Measurements from ENCODE around the gene ARHGEF6. TPM values are rescaled to one million over a fixed set of nuclear protein-coding genes. Genes with fewer than 3 reads are reported as not detected.
"Not testable (repeated sequence)": the region's sequence is repeated elsewhere in the genome, so short reads cannot be mapped to it uniquely, and the experiment has no call there.

The ARHGEF6 gene
- total RNA-seq, 1 experiment from 2014 or later, result 2.7 TPM

DNA sequence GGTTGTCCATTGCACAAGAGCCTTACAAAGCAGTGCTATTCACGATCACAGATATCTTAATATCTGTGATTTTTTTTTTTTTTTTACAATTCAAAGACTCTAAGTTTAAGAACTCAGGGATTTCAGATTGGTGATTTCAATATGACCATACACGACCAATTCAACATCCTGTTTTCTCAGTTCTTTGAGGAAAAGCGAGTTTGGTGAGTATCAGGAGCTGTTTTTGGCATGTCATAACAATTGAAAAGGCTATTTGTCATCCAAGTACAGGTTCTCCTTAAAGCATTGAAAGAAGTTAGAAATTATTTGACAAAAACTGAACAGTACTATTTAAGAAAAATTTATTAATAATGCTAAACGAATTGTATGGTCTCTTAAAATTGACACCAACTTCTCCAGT, 9.1 kb upstream of the ARHGEF6 start:
- DNase-seq (ENCODE audit: extremely low read depth, low read depth), result no peak

DNA sequence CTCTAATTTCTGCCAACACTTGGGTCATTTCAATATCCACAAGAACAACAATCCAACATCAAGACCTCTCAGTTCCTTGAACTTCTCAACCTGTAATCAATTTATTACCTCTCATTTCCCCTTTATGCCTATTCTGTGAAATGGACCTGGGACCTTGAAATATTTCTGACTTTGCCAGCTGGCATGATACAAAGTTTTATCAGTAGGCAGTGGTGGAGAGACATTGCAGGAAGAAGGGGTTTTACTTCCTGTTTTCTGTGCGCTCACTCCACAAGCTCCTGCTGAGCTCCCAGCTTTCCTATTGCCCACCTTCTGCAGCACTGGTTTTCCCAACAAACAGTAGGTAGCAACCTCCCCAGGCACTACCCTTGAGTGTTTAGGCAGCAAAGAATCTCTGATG, 3.5 kb upstream of the ARHGEF6 start:
- DNase-seq (ENCODE audit: extremely low read depth, low read depth), result no peak

DNA sequence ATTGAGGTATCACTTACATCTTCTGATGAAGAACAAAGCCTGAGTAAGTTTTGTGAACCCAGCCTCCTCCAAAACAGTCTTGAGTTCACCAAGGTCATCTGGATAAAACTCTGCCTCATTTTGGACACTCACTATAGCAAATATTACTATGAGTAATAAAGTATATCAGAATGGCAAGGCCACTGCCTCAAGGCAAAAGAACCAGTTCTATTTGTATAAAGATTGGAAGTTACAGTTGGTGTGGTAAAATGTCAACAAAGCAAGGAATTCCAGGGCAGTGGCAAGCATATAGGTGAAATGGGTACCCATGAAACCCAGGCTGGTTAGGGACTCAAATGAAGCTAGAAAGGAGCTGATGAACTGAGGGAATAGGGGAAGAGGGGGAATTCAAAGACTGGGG, 2.4 kb upstream of the ARHGEF6 start:
- DNase-seq (ENCODE audit: extremely low read depth, low read depth), result no peak

DNA sequence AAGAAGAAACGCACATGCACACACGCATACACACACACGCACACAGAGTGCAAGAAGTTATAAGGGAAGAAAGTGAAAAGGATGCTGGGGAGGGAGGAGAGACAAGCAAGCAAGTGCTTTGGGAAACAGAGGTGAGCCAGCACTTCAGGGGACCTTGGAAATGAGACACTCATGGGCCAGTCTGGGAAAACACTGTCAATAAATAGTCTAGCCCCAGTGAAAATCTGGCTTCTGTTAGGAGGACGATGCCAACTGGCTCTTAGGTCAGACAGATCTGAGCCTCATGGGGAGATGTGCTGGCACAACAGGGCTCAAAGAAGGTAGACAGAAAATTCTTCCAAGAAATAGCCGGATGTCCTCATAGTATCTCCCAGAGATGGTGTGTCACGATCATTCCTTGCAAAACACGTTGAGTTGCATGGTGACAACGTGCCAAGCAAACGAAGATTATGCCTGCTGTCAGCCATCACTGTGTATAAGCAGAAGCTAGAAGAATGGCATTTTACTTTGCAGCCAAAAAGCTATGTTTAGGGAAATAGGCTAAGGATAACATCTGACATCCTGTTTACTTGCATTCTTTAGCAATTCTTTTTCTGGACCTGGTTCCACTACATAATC, 557 bp upstream of the ARHGEF6 start:
- no peak for DNase-seq (ENCODE audit: extremely low read depth, low read depth)

DNA sequence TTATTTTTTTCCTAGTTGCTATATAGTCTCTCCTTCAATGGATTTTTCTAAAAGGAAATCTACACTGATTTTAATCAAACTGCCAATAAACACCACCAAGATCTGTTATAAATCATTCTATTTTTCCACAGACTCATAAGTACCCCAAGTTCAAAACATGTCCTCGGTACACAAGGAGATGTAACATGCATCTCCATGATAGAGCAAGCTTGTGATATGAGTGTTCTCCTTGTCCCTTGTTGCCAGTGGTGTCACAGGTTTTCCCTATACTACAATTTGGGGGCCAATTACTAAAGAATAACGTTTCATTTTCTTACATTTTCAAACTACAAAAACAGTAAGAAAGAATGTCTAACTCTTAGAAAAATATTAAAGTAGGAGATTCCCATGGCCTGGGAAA, 491 bp downstream of the ARHGEF6 start:
- no peak for DNase-seq (ENCODE audit: extremely low read depth, low read depth)

DNA sequence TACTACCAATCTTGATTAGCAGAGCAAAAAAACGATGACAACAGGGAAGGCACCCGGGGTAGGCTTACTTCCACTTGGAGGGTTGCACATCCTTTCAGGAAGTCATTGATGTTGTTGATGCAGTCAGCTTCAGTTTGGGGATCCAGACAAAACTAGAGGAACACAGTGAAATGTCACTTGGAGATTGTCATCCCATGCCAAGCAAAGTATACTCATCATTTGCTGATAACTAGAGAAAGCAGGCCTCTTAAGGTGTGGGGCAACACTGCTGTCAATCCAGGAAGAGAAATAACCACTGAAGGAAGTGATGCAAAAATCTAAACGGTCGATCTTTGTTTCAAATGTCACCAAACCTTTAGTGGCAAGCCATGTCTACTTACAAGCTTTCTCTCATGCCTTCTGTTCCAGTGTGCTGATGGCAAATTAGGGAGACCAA, 1.4 kb downstream of the ARHGEF6 start:
- DNase-seq (ENCODE audit: extremely low read depth, low read depth), result no peak

DNA sequence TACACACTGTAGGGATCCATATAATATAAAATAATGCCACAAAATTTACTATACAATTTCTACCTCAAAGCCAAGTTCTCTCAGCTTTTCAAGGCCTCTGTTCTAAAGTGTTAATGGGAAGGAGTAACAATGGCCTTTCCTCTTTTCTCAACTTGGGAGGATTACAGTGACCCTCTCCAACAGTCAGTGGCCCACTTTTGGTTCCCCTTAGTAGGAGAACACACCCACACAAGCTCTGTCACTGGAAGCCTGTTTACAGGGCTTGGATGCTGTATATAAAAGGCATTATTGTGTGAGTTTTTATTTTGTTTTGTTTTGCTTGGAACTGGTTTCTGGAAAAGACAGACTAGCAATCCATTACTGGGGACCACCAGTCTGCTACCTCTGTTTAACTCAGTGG, 1.8 kb downstream of the ARHGEF6 start:
- no peak for DNase-seq (ENCODE audit: extremely low read depth, low read depth)

DNA sequence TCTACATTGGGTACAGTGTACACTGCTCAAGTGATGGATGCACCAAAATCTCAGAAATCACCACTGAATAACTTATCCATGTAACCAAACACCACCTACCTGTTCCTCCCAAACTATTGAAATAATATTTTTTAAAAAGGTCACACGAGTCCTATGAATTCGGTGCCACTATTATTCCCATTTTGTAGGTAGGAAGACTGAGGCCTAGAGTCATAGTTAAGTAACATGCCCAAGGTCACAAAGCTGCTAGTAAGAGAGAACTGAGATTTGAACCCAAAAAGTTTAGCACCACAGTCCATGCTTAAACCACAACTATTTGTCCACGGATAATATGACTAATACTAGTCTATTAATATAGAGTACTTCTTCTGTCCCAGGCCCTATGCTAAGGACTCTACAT, 2.7 kb downstream of the ARHGEF6 start:
- no peak for DNase-seq (ENCODE audit: extremely low read depth, low read depth)

DNA sequence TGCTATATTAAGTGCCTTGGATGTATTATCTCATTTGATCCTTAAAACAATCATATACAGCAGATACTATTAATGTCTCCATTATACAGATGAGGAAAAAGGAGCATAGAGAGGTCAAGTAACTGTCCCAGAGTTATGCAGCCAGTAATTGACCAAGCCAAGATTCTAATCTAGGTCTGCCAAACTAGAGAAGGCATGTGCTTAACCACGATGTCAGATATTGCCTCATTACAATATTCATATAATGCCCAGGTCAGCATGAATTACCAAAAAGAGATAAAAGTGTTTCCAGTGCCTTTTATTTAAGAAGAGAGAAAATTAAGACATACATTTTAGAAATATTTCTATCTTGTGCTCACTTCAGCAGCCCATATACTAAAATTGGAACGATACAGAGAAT, 7.1 kb downstream of the ARHGEF6 start:
- DNase-seq (ENCODE audit: extremely low read depth, low read depth), result no peak

DNA sequence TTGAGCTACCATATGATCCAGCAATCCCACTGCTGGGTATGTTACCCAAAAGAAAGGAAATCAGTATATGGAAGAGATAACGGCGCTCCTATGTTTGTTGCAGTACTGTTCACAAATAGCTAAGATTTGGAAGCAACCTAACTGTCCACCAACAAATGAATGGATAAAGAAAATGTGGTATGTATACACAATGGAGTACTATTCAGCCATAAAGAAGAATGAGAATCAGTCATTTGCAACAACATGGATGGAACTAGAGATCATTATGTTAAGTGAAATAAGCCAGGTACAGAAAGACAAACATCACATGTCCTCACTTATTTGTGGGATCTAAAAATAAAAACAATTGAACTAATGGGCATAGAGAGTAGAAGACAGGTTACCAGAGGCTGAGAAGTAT, 8.9 kb downstream of the ARHGEF6 start:
- DNase-seq (ENCODE audit: extremely low read depth, low read depth), result not testable (repeated sequence)

DNA sequence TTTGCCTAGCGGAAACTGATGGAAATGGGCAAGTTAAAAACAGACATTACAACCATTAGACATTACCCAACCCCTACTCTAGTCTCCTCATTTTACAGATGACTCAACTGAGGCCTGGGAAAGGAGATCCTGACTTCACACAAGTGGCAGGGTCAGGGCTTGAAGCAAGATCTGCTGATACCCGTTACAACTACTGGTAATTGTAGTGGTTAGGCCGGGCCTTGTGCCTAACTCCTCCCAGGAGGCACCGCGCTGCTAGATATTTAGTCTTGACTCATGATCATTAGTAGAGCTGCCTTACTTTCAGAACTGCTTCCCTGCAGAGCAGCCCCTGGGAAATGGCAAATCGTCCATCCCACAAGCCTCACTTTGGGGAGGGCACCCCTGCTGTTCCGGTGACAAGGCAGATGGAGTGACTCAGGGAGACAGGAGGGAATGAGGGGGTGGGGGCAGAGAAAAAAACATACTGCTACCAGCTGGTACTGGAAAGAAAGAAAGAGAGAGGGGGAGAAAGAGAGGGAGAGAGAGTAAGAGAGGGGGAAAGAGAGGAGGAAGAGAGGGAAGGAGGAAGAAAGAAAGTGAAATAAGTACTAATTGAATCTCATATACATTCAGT, 12.2 kb downstream of the ARHGEF6 start:
- no peak for DNase-seq (ENCODE audit: extremely low read depth, low read depth)

DNA sequence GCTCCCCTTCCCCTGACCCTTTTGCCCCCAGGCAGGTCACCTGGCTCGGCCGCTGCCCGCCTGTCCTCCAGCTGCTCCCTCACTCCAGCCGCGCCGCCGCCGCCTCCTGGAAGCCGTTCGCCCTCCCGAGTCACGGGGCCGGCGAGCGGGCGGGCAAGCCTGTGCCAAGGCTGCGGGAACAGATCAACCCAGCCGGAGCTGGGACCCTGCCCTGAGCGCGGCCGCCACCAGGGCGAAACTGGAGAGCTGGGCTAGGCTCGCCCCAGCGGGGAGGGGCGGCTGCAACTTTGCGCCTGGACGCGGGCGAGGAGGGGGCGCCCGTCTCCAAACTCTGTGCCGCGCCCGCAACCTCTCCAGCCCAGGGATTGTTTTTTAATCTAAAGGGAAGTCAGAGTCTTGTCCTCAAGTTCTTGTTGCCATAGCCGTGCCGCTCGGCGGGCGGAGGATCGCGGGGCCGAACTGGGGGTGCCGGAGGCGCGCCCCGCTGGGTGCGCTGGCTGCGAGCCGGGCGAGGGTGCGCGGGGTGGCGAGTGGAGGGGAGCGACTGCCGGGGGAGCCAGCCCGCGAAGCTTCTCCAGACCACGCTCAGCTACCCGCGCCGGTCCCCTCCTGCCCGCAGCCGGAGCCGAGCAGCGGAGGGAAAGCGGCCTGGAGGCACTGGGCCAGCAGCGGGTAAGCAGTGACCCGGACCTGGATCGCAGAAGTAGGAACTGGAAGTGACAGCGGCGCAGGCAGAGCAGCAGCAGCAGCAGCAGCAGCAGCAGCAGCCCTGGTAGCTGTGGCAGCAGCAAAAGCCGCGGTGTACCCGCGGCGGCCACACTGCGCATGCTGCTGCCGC, 13.4 kb downstream of the ARHGEF6 start:
- peak; percentile 48 for DNase-seq (ENCODE audit: extremely low read depth, low read depth)

DNA sequence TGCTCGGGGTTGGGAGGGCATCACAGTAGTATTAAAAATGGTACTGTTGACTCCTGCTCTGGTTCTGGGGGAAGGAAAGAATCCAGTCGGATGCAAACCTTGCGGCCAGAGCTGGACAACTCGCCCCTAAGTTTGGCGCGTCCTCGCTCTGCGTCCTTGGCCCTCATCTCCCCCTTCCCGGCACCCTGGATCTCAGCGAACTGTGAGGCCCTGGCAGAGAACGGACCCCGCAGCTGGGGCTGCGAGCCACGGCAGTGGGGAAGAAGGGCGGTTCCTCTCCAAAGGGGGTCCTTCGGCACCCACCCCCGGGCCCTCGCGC, 14.0 kb downstream of the ARHGEF6 start:
- no peak for DNase-seq (ENCODE audit: extremely low read depth, low read depth)

DNA sequence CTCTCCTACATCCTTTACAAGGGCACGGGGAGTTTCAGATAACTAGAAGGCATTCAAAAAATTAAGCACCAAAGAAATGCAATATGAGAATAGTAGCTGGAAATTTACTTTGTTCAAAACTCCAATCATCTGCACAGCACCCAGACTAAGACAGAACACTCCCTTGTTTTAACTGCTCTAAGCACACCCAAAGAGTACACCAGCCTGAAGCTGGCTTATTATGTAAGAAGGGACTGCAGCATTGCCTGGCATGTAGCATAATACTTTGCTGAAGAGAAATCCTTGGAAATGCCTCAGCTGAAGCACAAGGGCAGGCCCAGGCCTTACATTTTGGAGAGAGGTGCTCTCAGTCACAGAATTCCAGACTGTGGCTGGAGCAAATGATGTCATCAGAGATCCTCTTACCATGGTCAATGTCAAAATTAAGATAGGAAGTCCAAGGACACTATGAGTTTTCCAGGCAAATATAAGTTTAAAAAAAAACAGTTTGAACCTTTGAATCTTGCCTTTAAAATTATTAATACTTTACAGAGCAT, 14.8 kb downstream of the ARHGEF6 start:
- no peak for DNase-seq (ENCODE audit: extremely low read depth, low read depth)

DNA sequence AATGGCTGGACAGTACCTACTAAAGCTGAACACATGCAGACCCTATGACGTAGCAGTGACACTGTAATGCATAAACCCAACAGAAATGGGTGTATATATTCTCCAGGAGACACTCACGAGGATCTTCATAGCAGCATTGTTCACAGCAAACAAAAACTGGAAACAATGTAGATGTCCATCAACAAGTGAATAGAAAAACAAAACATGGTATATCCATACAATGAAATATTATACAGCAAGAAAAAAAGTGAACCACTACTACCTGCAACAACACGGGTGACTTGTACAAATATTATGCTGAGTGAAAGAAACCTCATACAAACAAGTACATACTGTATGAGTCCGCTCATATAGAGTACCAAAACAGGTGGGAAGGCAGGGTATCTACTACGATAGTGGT, 16.5 kb downstream of the ARHGEF6 start:
- DNase-seq (ENCODE audit: extremely low read depth, low read depth), result no peak

DNA sequence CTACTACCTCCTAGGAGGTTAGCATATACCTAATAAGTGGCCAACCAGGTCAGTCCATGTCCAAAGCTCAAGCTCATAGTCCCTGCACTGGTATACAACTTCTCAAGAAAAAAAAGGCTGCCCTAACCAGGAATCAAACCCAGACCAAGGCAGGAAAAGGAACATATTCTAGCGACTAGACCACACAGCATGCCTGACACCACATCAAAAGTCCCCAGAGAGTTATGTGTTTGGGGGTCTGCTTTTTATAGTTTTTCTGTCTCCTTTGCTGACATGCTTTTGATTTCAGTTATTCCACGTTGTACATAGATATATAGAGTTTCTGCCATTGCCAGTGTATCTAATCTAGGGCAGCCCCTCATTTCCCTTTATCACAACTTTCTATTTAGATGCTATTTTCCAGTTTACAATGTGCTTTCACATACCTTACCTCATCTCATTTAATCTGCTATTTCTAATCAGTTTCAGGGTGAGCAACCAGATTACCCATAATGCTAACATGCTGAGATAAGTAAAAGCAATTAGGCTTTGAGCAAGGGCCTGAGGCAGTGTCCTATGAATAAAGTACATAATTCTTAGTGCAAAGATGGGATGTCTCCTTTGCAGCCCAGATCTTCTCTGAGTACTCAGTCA, 17.8 kb downstream of the ARHGEF6 start:
- DNase-seq (ENCODE audit: extremely low read depth, low read depth), result no peak

DNA sequence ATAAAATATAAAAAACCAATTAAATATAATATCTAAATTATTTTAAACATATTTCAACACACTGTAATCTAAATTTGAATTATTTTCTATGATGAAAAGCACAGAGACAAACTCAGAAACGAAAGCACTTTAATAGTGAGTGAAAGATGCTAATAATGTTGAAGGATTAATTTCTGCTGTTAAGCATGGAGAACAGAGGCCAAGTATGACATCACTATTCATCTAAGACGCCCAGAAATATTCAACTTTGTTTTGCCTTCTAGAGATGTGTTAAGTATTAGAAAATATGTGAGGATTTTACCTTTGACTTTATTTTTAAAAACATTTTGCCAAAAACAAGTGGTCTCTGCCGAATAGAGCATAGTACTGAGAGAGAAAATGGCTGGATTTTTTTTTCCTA, 19.3 kb downstream of the ARHGEF6 start:
- no peak for DNase-seq (ENCODE audit: extremely low read depth, low read depth)

DNA sequence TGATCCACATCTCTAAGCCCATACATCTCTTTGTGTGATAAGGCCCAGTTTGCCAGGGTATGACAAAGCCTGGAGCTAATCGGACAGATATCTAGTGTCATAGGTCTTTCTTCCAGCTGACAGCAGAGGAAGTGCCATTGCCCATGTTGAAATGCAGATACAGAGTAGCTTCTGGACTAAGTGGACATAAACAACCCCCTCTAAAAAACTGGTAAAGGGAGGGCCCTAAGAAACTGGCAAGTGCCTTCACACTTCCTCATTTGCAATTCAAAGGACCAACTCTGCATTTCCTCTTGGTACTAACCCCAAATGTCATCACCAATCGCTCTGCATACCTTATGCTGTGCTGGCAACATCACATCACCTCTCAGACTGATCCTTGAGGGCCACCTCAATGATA, 20.8 kb downstream of the ARHGEF6 start:
- no peak for DNase-seq (ENCODE audit: extremely low read depth, low read depth)

DNA sequence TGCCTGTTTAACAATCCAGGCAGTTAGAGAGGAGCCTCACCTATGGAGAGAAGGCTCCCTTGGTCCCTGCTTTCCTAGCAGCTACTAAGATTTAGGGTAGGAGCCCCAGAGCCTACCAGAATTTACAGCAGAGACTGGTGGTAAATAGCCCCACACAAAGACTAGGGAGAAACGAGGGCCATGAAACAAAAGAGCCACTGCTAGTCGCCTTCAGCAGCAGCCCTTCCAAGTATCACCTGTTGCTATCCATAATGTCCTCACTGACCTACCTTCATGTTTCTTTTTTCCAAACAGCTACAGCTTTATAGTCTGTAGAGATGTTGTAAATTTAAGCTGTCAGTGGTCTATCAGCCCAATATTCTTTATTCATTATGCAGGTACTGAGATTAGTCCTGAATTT, 25.3 kb downstream of the ARHGEF6 start:
- no peak for DNase-seq (ENCODE audit: extremely low read depth, low read depth)

DNA sequence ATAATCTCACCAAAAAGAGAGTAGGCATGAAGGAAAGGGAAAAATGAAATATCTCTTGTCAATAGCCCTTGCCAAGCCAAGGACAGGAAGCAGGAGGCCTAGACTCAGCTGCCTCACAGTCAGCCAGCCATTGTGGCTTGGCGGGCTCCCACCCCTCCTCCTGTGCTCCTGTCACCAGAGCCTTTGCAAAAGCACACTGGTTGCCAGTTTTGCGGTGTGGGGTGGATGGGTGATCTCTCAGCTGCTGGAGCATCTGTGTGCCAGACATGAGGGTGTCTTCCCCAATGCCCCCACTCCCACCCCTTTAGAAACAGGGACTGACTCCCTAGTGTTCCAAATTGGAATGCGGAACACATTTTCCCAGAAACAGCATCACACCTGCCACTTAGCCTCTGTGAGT, 26.1 kb downstream of the ARHGEF6 start:
- no peak for DNase-seq (ENCODE audit: extremely low read depth, low read depth)

DNA sequence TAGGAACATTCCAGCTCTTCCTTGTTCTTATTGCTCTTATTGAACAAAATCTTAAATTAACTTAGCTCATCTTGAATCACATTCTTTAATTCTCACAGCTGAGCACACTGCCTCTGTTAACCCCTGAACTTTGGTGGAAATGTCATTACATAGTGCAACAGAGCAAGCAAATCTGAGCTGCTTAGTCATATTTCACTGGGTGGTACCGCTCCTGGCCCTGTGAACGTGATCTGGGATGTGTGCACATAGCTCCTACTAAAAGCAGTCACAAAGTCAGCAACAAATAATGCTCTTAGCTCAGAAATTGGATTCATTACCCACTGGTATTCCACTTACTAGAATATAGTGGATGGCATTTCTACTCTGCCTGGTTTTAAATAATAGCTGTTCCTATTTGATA, 27.9 kb downstream of the ARHGEF6 start:
- peak; percentile 42 for DNase-seq (ENCODE audit: extremely low read depth, low read depth)

Data from NCI-H460 (cell line).